PFSK-1 (cell line): ENCODE results near the gene NMB.

Experiments
- POLR2AphosphoS5 ChIP-seq: IDR thresholded peaks from 2 replicates; pipeline ENCODE4 v1.6.1; 2012; ENCODE audit warnings: low read depth, mild to moderate bottlenecking, control low read depth, low read length, moderate library complexity
- SIN3A ChIP-seq: IDR thresholded peaks from 2 replicates; pipeline ENCODE4 v1.6.1; 2012; ENCODE audit warnings: mild to moderate bottlenecking, low read length, moderate library complexity, borderline replicate concordance; ENCODE audit not compliant: insufficient read depth

- TF ChIP-seq POLR2AphosphoS5 (no peak), SIN3A (no peak)
Measured at GRCh38 chr15:84684092-84684491, 26.1 kb upstream of the NMB start.
